Measurements from ENCODE around the gene NEK11. TPM values are rescaled to one million over a fixed set of nuclear protein-coding genes. Genes with fewer than 3 reads are reported as not detected.

NEK11 gene
- total RNA-seq, 3 donors from 2014 or later: 3.9 to 9.4 (median 5.8) TPM

DNA sequence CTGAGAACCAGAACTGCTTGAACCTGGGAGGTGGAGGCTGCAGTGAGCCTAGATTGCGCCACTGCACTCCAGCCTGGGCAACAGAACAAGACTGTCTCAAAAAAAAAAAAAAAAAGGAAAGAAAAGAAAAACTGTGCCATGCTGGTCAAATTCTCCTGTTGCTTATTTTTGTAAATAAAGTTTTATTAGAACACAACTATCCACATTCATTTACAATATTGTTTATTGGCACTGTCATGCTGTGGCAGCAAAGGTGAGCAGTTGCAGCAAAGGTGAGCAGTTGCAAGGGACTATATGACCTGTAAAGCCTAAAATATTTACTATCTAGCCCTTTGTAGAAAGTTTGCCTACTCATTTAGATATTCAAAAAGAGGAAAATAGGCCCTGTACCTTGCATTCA is 18.4 kb upstream of the NEK11 start:
- no peak for ATAC-seq
- H3K36me3 ChIP-seq (ENCODE audit: low read depth): no peaks in the 10 kb centered on the region
- intact Hi-C loops (cut with DNase I, micrococcal nuclease): no loop called here

DNA sequence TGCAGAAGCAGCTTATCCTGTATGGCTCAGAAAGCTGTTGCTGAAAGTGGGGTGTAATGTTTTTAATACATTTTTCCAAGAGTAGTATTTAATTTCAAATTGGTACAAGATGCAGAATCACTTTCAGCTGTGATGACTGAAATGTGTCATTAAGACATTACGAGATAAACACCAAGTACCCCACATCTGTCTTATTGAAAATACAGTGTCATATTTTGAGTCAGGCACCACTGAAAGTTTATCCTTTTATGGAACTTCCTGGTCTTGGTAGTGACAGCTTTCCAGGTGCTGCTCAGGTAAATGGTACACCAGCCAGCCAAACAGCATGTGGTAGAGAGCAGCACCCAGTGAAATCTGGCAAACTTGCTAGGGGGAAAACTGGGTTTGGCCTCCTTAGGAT is 17.0 kb upstream of the NEK11 start:
- Histone ChIP-seq H3K9me3 (no peaks in the 10 kb centered on the region), H3K4me1 (ENCODE audit: low read depth) (no peaks in the 10 kb centered on the region), H3K36me3 (ENCODE audit: low read depth) (peaks cover 6% of the 10 kb centered on the region), H3K4me3 (no peak overlapping the region)
- DNase-seq: no peak
- intact Hi-C loops (cut with DNase I, micrococcal nuclease): loop anchor here in 1 of 2 donors (10.0 kb wide), 1 partner anchor 105 kb away; no protein-coding TSS in a partner anchor
- TF ChIP-seq CTCF (IDR thresholded peaks at IDR 0.05): no peak
- ATAC-seq: peak; percentile 44

More for the DNA sequence above, 18.4 kb upstream of the NEK11 start:
- DNase-seq: no peak
- Histone ChIP-seq H3K4me3 (no peak overlapping the region), H3K4me1 (ENCODE audit: low read depth) (no peaks in the 10 kb centered on the region), H3K9me3 (no peaks in the 10 kb centered on the region)
- TF ChIP-seq CTCF (IDR thresholded peaks at IDR 0.05): no peak

DNA sequence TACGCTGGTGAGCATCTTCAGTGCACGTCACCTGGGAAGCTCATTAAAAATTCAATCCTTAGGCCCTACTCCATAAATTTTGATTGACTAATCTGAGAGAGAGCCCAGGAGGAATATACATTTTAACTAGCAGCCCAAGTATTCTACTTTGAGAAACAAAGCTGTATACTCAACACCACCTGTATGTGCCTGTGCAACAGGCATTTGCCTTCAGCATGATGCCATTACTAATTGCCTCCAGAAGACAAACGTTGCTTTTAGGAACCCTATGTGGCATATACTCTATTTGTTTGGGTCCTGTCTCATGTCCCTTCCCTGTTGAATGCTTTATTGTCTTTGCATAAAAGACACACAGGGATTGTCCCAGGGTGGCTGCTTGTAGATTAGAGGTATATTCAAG is 7.7 kb upstream of the NEK11 start:
- H3K36me3 ChIP-seq (ENCODE audit: low read depth): peaks cover under 1% of the 10 kb centered on the region

DNA sequence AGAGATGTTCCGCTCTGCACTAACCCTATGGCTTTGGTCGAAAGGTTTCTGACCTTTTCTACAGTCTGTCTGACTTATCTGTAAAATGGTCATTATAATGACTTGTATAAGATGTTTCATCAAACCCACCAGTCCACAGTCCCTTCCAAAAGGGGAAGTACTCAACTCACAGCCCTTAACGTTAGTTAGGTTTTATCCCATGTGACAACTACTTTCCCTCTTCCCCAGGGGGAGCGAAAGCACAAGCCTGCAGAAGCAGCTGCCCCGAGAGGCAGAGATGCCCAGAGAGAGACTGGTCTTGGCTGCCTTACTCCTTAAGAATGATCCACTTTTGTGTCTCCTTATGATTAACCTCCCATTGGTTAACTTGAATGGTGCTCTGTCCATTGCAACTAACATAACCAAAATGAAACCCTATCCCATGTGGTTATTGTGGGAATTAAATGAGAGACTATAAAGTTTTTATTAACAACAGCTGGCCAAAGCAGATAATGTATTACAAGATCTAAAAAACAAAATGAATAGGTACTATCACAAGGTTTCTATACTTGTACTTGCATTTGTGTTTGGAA is 6.5 kb upstream of the NEK11 start:
- DNase-seq (no peak), ATAC-seq (peak; percentile 10)
- Histone ChIP-seq H3K4me1 (ENCODE audit: low read depth) (peaks cover 2% of the 10 kb centered on the region), H3K9me3 (no peaks in the 10 kb centered on the region), H3K4me3 (no peak overlapping the region), H3K36me3 (ENCODE audit: low read depth) (no peaks in the 10 kb centered on the region)
- TF ChIP-seq CTCF (IDR thresholded peaks at IDR 0.05): no peak
- intact Hi-C loops (cut with DNase I, micrococcal nuclease): no loop called here

More for the DNA sequence above, 7.7 kb upstream of the NEK11 start:
- no peak for ATAC-seq
- intact Hi-C loops (cut with DNase I, micrococcal nuclease): loop anchor here in 1 of 2 donors (10.0 kb wide), 1 partner anchor 114 kb away; no protein-coding TSS in a partner anchor
- Histone ChIP-seq H3K4me1 (ENCODE audit: low read depth) (peaks cover 2% of the 10 kb centered on the region), H3K4me3 (no peak overlapping the region), H3K9me3 (no peaks in the 10 kb centered on the region)
- no peak for DNase-seq
- no peak for TF ChIP-seq CTCF (IDR thresholded peaks at IDR 0.05)

- TF ChIP-seq CTCF (IDR thresholded peaks at IDR 0.05): no peak
- no peak for DNase-seq
- intact Hi-C loops (cut with DNase I, micrococcal nuclease): no loop called here
- Histone ChIP-seq H3K4me1 (ENCODE audit: low read depth) (peaks cover 2% of the 10 kb centered on the region), H3K4me3 (no peak overlapping the region), H3K36me3 (ENCODE audit: low read depth) (no peaks in the 10 kb centered on the region), H3K9me3 (no peaks in the 10 kb centered on the region)
- ATAC-seq: peak; percentile 32
Measured at GRCh38 chr3:131025539-131025938, 1.1 kb upstream of the NEK11 start.

GRCh38 chr3:131028844-131029243 is 2.2 kb downstream of the NEK11 start:
- TF ChIP-seq CTCF (IDR thresholded peaks at IDR 0.05): no peak
- intact Hi-C loops (cut with DNase I, micrococcal nuclease): no loop called here

More at GRCh38 chr3:131028844-131029243, 2.2 kb downstream of the NEK11 start:
- H3K4me3 ChIP-seq: no peak overlapping the region
- no peaks in the 10 kb centered on the region for H3K9me3 ChIP-seq
- H3K4me1 ChIP-seq (ENCODE audit: low read depth): no peaks in the 10 kb centered on the region
- no peaks in the 10 kb centered on the region for H3K36me3 ChIP-seq (ENCODE audit: low read depth)
- DNase-seq (no peak), ATAC-seq (no peak)

Data from mucosa of descending colon (tissue), 3 donors.